Measurements from ENCODE around the gene ABHD5. TPM values are rescaled to one million over a fixed set of nuclear protein-coding genes. Genes with fewer than 3 reads are reported as not detected.

The ABHD5 gene
- total RNA-seq, 1 experiment from 2014 or later = 9.9 TPM

DNA sequence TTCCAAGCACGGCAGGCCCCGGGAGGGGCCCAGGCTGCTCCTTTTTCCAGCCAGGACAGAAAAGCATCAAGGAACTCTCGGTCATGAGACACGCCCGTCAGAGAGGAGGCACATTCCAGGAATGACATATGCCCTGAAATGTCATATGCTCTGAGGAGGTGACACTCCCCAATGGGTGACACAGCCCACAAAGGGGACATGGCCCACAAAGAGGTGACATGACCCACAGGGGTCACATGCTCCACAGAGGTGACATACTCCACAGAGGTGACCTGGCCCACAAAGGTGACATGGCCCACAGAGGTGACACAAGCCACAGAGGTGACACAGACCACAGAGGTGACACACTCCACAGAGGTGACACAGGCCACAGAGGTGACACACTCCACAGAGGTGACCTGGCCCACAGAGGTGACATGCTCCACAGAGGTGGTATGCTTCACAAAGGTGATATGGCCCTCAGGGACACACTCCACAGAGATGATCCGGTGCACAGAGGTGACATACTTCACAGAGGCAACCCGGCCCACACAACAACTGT is 79.2 kb downstream of the ABHD5 start:
- Histone ChIP-seq H3K9me3 (ENCODE audit: low read depth, low read length, poor library complexity, severe bottlenecking) (no peaks in the 10 kb centered on the region), H3K27me3 (replicated peaks; ENCODE audit: insufficient read depth, low read depth, low read length, poor library complexity) (no peaks in the 10 kb centered on the region), H3K27ac (ENCODE audit: low read depth, low read length, poor library complexity, severe bottlenecking) (no peak overlapping the region), H3K4me3 (ENCODE audit: low read depth, low read length, poor library complexity, severe bottlenecking) (peak overlapping the region; percentile 17), H3K36me3 (ENCODE audit: insufficient read depth, low read length, poor library complexity, severe bottlenecking) (no peaks in the 10 kb centered on the region), H3K4me1 (ENCODE audit: insufficient read depth, low read length, poor library complexity, severe bottlenecking) (peaks cover 6% of the 10 kb centered on the region)
- ChIA-PET CTCF (interaction anchor here (0.5 kb wide), 1 partner anchor 228 kb away, joined by 4 read pairs; no protein-coding TSS in a partner anchor), POLR2A (ENCODE audit: low non-redundant PET) (no interaction called here)
- no peak for DNase-seq (ENCODE audit: low spot score)
- intact Hi-C loops (cut with micrococcal nuclease; ENCODE audit: unreplicated experiment) = loop anchor here (2.0 to 10.0 kb wide), 3 partner anchors 225 to 429 kb away; no protein-coding TSS in a partner anchor
- no peak for TF ChIP-seq EZH2 (IDR thresholded peaks at IDR 0.05; ENCODE audit: borderline replicate concordance, low read depth, low read length, poor library complexity, severe bottlenecking)
- TF ChIP-seq, protein P1, sequence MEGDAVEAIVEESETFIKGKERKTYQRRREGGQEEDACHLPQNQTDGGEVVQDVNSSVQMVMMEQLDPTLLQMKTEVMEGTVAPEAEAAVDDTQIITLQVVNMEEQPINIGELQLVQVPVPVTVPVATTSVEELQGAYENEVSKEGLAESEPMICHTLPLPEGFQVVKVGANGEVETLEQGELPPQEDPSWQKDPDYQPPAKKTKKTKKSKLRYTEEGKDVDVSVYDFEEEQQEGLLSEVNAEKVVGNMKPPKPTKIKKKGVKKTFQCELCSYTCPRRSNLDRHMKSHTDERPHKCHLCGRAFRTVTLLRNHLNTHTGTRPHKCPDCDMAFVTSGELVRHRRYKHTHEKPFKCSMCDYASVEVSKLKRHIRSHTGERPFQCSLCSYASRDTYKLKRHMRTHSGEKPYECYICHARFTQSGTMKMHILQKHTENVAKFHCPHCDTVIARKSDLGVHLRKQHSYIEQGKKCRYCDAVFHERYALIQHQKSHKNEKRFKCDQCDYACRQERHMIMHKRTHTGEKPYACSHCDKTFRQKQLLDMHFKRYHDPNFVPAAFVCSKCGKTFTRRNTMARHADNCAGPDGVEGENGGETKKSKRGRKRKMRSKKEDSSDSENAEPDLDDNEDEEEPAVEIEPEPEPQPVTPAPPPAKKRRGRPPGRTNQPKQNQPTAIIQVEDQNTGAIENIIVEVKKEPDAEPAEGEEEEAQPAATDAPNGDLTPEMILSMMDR (conservative IDR thresholded peaks at IDR 0.05; ENCODE audit: low read depth, low read length) = no peak
- BruUV-seq (replicated peaks) = no TSS peak

GRCh38 chr3:43770426-43771103 is 79.8 kb downstream of the ABHD5 start:
- no peak overlapping the region for H3K4me3 ChIP-seq (ENCODE audit: low read depth, low read length, poor library complexity, severe bottlenecking)
- BruUV-seq (replicated peaks) = no TSS peak
- intact Hi-C loops (cut with micrococcal nuclease; ENCODE audit: unreplicated experiment) = no loop called here
- H3K9me3 ChIP-seq (ENCODE audit: low read depth, low read length, poor library complexity, severe bottlenecking) = no peaks in the 10 kb centered on the region
- no peak for DNase-seq (ENCODE audit: low spot score)
- ChIA-PET POLR2A (ENCODE audit: low non-redundant PET) (no interaction called here), CTCF (no interaction called here)
- H3K36me3 ChIP-seq (ENCODE audit: insufficient read depth, low read length, poor library complexity, severe bottlenecking) = no peaks in the 10 kb centered on the region
- no peaks in the 10 kb centered on the region for H3K27me3 ChIP-seq (replicated peaks; ENCODE audit: insufficient read depth, low read depth, low read length, poor library complexity)
- no peak for TF ChIP-seq EZH2 (IDR thresholded peaks at IDR 0.05; ENCODE audit: borderline replicate concordance, low read depth, low read length, poor library complexity, severe bottlenecking)
- TF ChIP-seq, protein P1 (conservative IDR thresholded peaks at IDR 0.05; ENCODE audit: low read depth, low read length) = no peak
- no peak overlapping the region for H3K27ac ChIP-seq (ENCODE audit: low read depth, low read length, poor library complexity, severe bottlenecking)
- peaks cover 6% of the 10 kb centered on the region for H3K4me1 ChIP-seq (ENCODE audit: insufficient read depth, low read length, poor library complexity, severe bottlenecking)

DNA sequence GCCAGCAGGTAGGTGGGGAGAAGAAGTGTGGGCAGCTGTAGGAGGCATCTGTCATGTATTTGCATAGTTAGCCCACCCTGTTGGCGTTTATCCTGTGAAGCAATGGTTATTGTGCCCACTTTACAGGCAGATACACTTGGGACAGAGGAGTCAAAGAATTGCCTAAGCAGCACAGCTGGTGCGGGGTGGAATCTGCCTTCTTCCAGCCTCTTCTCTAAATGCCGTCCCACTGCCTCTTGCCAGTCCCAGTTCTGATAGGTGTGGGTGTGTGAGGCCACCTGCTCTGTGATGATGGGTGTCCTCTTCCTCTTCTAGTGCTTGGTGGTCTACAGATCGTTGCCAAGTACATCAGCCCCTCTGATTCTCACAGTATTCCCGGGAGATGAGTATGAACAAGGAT is 80.9 kb downstream of the ABHD5 start:
- no peaks in the 10 kb centered on the region for H3K9me3 ChIP-seq (ENCODE audit: low read depth, low read length, poor library complexity, severe bottlenecking)

More for the DNA sequence above, 80.9 kb downstream of the ABHD5 start:
- intact Hi-C loops (cut with micrococcal nuclease; ENCODE audit: unreplicated experiment) = no loop called here
- ChIA-PET CTCF (no interaction called here), POLR2A (ENCODE audit: low non-redundant PET) (no interaction called here)
- H3K4me3 ChIP-seq (ENCODE audit: low read depth, low read length, poor library complexity, severe bottlenecking) = no peak overlapping the region
- BruUV-seq (replicated peaks) = no TSS peak
- no peaks in the 10 kb centered on the region for H3K27me3 ChIP-seq (replicated peaks; ENCODE audit: insufficient read depth, low read depth, low read length, poor library complexity)
- peaks cover 6% of the 10 kb centered on the region for H3K4me1 ChIP-seq (ENCODE audit: insufficient read depth, low read length, poor library complexity, severe bottlenecking)
- H3K36me3 ChIP-seq (ENCODE audit: insufficient read depth, low read length, poor library complexity, severe bottlenecking) = no peaks in the 10 kb centered on the region
- TF ChIP-seq, protein P1 (conservative IDR thresholded peaks at IDR 0.05; ENCODE audit: low read depth, low read length) = no peak
- TF ChIP-seq EZH2 (IDR thresholded peaks at IDR 0.05; ENCODE audit: borderline replicate concordance, low read depth, low read length, poor library complexity, severe bottlenecking) = no peak
- DNase-seq (ENCODE audit: low spot score) = no peak
- no peak overlapping the region for H3K27ac ChIP-seq (ENCODE audit: low read depth, low read length, poor library complexity, severe bottlenecking)
